Measurements from ENCODE around the gene UCK1.

Gene UCK1

GRCh38 chr9:131524665-131525315 is 6.3 kb downstream of the UCK1 start:
- TF ChIP-seq CTCF (IDR thresholded peaks at IDR 0.05; ENCODE audit: low read depth, low read length) = no peak
- no peak for DNase-seq (ENCODE audit: extremely low read depth, low read depth)

GRCh38 chr9:131523451-131524435 is 7.3 kb downstream of the UCK1 start:
- TF ChIP-seq CTCF (IDR thresholded peaks at IDR 0.05; ENCODE audit: low read depth, low read length) = no peak
- no peak for DNase-seq (ENCODE audit: extremely low read depth, low read depth)

GRCh38 chr9:131523086-131523388 is 8.0 kb downstream of the UCK1 start:
- DNase-seq (ENCODE audit: extremely low read depth, low read depth) = no peak
- TF ChIP-seq CTCF (IDR thresholded peaks at IDR 0.05; ENCODE audit: low read depth, low read length) = no peak

- DNase-seq (ENCODE audit: extremely low read depth, low read depth) = no peak
- no peak for TF ChIP-seq CTCF (IDR thresholded peaks at IDR 0.05; ENCODE audit: low read depth, low read length)
These were observed 8.6 kb downstream of the UCK1 start for GRCh38 chr9:131522257-131523085.

GRCh38 chr9:131521822-131522221 is 9.2 kb downstream of the UCK1 start:
- TF ChIP-seq CTCF (IDR thresholded peaks at IDR 0.05; ENCODE audit: low read depth, low read length) = no peak
- DNase-seq (ENCODE audit: extremely low read depth, low read depth) = no peak

GRCh38 chr9:131521203-131521602 is 9.9 kb downstream of the UCK1 start:
- DNase-seq (ENCODE audit: extremely low read depth, low read depth) = no peak
- no peak for TF ChIP-seq CTCF (IDR thresholded peaks at IDR 0.05; ENCODE audit: low read depth, low read length)
